Stimulated activated CD8-positive, alpha-beta memory T cell treated with anti-CD3 and anti-CD28 coated beads, Interleukin-15, amount 100 ng/mL, for 1 hour (primary cell): ENCODE measurements around the gene MED9.

Source experiments
- DNase-seq: peaks from one replicate; pipeline ENCODE4 v3.0.0-alpha.2; 2020; ENCODE audit warnings: low read depth

Gene MED9

GRCh38 chr17:17491546-17491988 is 14.8 kb downstream of the MED9 start:
- DNase-seq = no peak

- DNase-seq = no peak
These were observed 15.3 kb downstream of the MED9 start for GRCh38 chr17:17492085-17492484.

GRCh38 chr17:17492571-17492970 is 15.8 kb downstream of the MED9 start:
- no peak for DNase-seq

- DNase-seq = no peak
These were observed 16.6 kb downstream of the MED9 start for GRCh38 chr17:17493249-17493985.

- DNase-seq = no peak
These were observed 17.2 kb downstream of the MED9 start for GRCh38 chr17:17493986-17494466.

- DNase-seq = no peak
These were observed 17.7 kb downstream of the MED9 start for GRCh38 chr17:17494499-17494869.

GRCh38 chr17:17494870-17495535 is 18.2 kb downstream of the MED9 start:
- DNase-seq = no peak

GRCh38 chr17:17495536-17496188 is 18.9 kb downstream of the MED9 start:
- no peak for DNase-seq

GRCh38 chr17:17496189-17497064 is 19.6 kb downstream of the MED9 start, which contains the start of gene RASD1:
Gene RASD1, minus strand, starts transcription at chr17:17496395. Its CDS starts 214 bp downstream, at chr17:17496181.
- DNase-seq = peak; percentile 53

- DNase-seq = no peak
These were observed 20.5 kb downstream of the MED9 start for GRCh38 chr17:17497065-17497844.

- no peak for DNase-seq
These were observed 21.2 kb downstream of the MED9 start for GRCh38 chr17:17497845-17498520.

- DNase-seq = no peak
These were observed 22.0 kb downstream of the MED9 start for GRCh38 chr17:17498606-17499301.

GRCh38 chr17:17499402-17500145 is 22.8 kb downstream of the MED9 start:
- no peak for DNase-seq

GRCh38 chr17:17500999-17501605 is 24.3 kb downstream of the MED9 start:
- DNase-seq = no peak

- no peak for DNase-seq
These were observed 26.2 kb downstream of the MED9 start for GRCh38 chr17:17502741-17503565.

GRCh38 chr17:17503566-17504130 is 26.8 kb downstream of the MED9 start:
- no peak for DNase-seq

- DNase-seq = no peak
These were observed 27.7 kb downstream of the MED9 start for GRCh38 chr17:17504341-17505140.
